Frontal cortex (tissue), 4 donors: Measurements from ENCODE around the gene CD9. TPM values are rescaled to one million over a fixed set of nuclear protein-coding genes. Genes with fewer than 3 reads are reported as not detected.
"Not testable (repeated sequence)": the region's sequence is repeated elsewhere in the genome, so short reads cannot be mapped to it uniquely, and the experiment has no call there.

Source experiments
- DNase-seq, 2 donors: peaks; one replicate each; pipeline ENCODE4 v3.0.0; 2012; ENCODE audit warnings: low spot score in 2 of 2
- FAIRE-seq: peaks from 2 replicates; lab custom pipeline; 2012; peaks lifted over from hg19 to GRCh38; lab: Jason Lieb, UNC
- total RNA-seq: library from RNA; depleted of rRNA; stranded (reverse); fragments of >200 nt; gene quantifications from one replicate; pipeline ENCODE4 v1.2.3, GENCODE V29; 2014
- donor health status: control.
- donor health status: control.
- donor health status: control.

The CD9 gene
- 26.5 TPM for total RNA-seq

DNA sequence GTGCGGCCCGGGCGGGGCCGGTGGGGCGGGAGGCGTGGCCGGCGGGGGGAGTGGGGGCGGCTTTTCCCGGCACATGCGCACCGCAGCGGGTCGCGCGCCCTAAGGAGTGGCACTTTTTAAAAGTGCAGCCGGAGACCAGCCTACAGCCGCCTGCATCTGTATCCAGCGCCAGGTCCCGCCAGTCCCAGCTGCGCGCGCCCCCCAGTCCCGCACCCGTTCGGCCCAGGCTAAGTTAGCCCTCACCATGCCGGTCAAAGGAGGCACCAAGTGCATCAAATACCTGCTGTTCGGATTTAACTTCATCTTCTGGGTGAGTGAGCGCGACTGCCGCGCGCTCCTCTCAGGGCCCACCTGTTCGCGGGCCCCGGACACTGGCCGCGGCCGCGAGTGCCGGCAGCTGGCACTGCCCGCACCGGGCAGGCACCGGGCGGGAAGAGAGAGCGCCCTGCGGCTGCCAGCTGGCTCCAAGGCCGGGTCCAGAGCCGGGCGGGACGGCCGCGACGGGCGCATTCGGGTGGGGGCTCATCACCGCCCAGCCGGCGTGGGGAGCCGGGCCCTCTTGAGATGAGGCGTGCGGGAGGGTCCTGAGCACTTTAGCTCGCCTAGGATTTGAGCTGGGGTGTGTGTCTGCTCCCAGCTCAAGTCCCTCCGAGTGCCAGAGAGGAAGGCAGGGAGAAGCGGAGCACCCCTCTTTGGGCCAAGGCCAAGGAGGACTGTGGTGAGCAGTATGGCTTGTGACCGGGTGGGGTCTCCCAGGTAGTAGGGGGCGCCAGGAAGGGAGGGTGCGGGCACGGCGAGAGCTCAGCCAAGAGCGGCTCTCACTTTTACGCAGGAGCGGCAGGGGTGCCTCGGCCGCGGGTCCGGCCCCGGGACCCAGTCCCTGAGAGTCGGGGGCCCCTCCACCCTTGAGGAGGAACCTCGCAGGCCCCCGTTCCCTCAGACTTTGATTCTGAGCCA is at the start of gene CD9:
TSS of gene CD9 (plus strand) at position 145 of the 957 bp plus-strand sequence. CDS start at position 245, 100 bp downstream.
- FAIRE-seq (no peak), DNase-seq (peak; percentile 81 to 86)

DNA sequence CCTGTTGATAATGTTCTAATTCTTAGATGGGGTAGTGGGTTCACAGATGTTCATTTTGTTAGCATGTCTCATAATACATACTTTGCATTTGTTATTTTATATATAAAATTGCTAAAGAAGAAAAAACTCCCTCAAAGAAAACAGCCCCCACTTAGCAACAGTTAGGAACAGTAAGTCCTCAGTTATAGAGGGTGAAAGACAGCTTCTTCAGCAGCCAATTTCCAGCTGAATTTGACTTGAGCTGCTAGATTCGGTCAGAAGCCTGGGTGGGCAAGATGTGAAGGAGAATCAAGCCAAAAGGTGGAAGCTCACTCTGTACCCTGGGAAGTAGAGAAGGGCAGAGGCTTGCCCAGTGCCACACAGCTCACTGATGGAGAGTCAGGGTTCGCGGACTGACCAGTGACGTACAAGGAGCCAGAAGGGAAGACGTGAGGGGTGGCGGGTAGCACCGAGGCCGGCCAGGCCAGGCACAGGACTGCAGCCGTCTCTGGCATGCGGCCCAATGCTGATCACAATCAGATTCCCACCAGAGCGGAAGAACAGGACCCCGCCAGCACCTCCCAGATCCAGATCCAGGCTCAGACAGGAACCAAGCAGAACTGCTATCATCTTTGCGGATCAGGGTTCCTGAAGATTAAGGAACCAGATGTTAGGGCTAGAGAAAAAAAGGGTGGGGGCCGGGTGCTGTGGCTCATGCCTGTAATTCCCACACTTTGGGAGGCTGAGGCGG is 45.3 kb upstream of the CD9 start:
- no peak for FAIRE-seq
- no peak for DNase-seq

DNA sequence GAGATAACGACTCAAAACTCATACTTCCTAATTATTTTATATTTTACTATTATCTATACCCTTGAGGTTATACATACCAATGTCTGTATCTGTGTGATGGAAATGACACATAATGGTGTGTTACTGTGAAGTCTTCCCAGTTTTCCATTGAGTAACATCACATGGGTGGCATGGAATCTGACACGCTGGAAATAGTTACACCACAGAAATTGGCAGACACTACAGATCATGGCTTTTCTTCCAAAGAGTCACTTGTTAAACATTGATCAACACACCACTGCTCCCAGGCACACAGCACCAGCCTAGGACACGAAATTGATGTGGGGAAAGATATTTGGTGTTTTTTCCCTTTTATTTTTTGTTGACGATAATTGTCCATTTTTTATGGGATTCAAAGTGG is 42.7 kb upstream of the CD9 start:
- DNase-seq (no peak), FAIRE-seq (no peak)

- DNase-seq (no peak), FAIRE-seq (no peak)
Observed at GRCh38 chr12:6158255-6158654, 41.9 kb upstream of the CD9 start.

DNA sequence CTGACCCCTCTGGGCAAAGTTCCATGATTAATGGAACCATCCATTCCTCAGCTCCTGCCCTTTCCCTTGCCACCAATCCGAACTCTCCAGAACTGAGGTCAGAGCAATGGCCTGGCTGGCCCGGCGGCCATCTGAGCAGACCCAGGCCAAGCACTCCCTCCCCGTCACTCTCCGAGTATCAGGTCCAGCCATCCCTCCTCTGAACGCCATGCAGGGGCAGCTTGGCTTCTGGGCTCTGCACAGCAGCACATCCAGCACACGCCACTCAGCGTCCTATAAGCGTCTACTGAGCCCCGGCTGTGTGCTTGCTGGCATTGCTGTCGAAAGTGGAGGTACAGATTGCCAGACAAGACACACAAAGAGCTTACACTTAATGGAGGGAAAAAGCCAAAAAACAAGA is 41.5 kb upstream of the CD9 start:
- FAIRE-seq, result no peak
- no peak for DNase-seq

GRCh38 chr12:6159166-6160011 is 40.8 kb upstream of the CD9 start:
- FAIRE-seq, DNase-seq: not testable (repeated sequence)

DNA sequence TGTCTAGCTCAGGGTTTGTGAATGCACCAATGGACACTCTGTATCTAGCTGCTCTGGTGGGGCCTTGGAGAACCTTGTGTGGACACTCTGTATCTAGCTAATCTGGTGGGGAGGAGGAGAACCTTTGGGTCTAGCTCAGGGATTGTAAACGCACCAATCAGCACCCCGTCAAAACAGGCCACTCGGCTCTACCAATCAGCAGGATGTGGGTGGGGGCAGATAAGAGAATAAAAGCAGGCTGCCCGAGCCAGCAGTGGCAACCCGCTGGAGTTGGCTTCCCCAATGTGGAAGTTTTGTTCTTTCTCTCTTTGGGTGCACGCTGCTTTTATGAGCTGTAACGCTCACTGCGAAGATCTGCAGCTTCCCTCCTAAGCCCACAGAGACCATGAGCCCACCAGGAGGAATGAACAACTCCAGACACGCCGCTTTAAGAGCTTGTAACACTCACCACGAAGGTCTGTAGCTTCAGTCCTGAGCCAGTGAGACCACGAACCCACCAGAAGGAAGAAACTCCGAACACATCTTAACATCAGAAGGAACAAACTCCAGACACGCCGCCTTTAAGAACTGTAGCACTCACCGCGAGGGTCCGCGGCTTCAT is 40.1 kb upstream of the CD9 start:
- not testable (repeated sequence) for DNase-seq, FAIRE-seq

GRCh38 chr12:6161124-6161882 is 38.9 kb upstream of the CD9 start:
- DNase-seq (no peak), FAIRE-seq (no peak)

DNA sequence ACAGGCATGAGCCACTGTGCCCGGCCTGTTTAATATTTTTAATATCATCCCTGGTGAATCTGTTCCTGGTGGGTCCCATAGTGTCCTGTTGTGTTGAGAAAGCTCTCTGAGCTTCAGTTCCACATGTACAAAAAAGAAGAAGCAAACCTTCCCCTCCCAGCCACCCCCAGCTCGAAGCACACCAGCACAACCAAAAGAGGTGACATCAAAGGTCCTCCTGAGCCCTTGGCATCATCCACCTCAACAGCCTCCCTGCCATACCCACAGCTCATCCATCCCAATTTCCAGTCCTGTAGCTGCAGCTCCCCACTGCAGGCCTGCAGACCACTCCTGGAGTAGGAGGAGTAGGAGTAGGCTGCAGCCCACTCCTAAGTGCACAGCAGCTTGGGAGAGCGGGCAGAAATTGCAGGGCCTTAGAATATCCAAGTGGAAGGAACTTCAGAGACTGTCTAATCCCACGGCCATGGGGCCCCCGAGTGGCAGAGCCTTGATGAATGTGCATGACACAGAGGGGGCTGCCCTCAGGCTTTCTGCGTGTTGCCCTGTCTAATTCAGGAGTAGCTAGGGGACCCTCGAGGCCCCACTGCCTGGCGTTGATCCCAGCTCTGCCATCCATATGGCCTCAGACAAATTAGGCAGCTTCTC is 36.7 kb upstream of the CD9 start:
- DNase-seq (no peak), FAIRE-seq (no peak)

DNA sequence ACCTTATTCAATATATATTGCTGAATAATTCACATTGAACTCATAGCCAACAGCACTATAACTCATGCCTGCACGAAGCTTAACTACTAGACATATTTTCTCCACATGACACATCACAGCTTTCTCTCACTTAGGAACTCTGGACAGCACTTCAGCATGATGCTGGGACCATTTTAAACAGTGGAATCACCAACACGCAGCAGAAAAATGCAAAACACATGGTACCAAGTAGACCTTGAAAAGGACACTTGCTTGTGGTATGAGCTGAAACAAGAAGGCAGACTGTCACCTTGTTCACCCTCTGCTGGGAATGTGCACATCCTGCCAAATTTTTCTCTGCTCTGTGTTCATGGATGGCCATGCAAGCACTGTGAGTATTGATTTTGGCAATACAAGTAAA is 34.8 kb upstream of the CD9 start:
- no peak for DNase-seq
- no peak for FAIRE-seq

GRCh38 chr12:6166808-6167207 is 33.4 kb upstream of the CD9 start:
- no peak for DNase-seq
- FAIRE-seq, result no peak

GRCh38 chr12:6167327-6168280 is 32.6 kb upstream of the CD9 start:
- FAIRE-seq, result no peak

DNA sequence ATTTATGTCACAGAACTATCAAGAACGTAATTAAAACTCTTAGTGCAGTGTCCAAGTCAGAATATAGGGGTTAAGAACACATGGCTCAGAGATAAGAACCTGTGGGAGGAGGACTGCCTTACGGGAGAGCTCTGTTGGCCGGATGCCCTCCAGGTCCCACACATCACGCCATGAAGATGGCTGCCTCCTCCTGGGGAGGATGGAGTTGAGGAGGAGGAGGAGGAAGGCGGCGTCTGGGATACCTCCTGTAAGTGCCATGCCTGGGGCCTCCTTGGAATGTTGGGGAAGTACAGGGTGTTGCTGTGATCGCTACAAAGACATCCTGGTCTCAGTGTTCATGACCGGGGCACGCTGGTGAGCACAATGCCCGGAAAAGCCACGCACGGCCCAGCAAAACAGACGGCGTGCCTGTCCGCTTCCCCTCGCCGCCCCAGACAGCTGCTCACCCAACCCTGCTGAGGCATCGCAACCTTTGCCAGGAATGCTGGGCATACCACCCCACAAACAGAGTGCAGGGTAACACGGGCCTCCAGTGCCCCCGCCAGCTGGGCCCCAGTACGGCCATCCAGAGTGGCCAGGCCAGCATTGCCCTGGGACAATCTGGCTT is 28.7 kb upstream of the CD9 start:
- DNase-seq (no peak), FAIRE-seq (no peak)

More at GRCh38 chr12:6167327-6168280, 32.6 kb upstream of the CD9 start:
- DNase-seq, result no peak

DNA sequence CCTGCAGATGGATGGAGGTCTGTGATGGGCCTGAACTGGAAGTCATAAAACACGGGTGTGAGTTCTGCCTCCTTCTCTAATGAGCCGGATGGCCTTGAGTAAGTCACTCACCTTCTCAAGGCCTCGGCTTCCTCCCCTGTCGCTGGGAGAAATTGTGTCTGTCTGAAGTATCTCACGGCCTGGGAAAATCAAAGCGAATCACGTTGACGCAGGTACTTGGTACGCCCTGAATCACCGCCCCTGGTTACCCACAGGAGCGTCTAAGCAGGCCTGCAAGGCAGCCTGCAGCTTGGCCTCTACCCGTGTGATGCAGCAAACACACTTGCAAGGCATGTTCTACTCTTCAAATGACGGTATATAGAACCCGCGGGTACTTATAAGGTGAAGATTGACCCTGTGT is 28.1 kb upstream of the CD9 start:
- DNase-seq (no peak), FAIRE-seq (no peak)

DNA sequence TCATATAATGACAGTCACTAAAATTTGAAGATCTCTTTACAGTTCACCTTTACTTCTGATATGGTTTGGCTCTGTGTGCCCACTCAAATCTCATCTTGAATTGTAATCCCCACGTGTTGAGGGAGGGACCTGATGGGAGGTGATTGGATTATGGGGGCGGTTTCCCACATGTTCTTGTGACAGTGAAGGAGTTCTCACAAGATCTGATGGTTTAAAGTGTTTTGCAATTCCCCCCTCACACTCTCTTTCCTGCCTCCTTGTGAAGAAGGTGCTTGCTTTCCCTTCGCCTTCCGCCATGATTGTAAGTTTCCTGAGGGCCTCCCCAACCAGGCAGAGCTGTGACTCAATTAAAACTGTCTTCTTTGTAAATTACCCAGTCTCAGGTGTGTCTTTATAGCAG is 27.3 kb upstream of the CD9 start:
- FAIRE-seq (no peak), DNase-seq (no peak)

- FAIRE-seq, result no peak
- no peak for DNase-seq
Observed at GRCh38 chr12:6177642-6178358, 22.4 kb upstream of the CD9 start.
